A673 (cell line): Measurements from ENCODE around the gene EDEM2. TPM values are rescaled to one million over a fixed set of nuclear protein-coding genes. Genes with fewer than 3 reads are reported as not detected.

ENCODE experiments used
- BruUV-seq: library from RNA; stranded (reverse); fragments of 400-500 nt; replicated peaks from 2 replicates; lab custom pipeline; 2021; lab: Mats Ljungman, UMichigan
- CTCF ChIA-PET: fragments of 300-600 bp; sonication (Branson Sonifier 250); formaldehyde crosslinking; loops from one replicate; lab custom pipeline; 2022; ENCODE audit warnings: antibody characterized with exemption; lab: Charles Lee
- POLR2A ChIA-PET: fragments of 300-600 bp; sonication (Branson Sonifier 250); formaldehyde crosslinking; loops from one replicate; lab custom pipeline; 2022; ENCODE audit warnings: antibody characterized with exemption; ENCODE audit not compliant: low non-redundant PET; lab: Charles Lee
- DNase-seq: peaks from one replicate; pipeline ENCODE4 v3.0.0-alpha.2; 2015; ENCODE audit warnings: low spot score
- H3K27ac ChIP-seq: fragments of 200-600 bp; sonication (generic); 2 replicates; pipeline ENCODE4 v1.5.1; 2016; ENCODE audit warnings: mixed run types, low read depth, mild to moderate bottlenecking, mixed read lengths, antibody characterized with exemption, low read length; ENCODE audit not compliant: poor library complexity, severe bottlenecking
- H3K27me3 ChIP-seq: fragments of 200-600 bp; sonication (generic); replicated peaks from 2 replicates; pipeline ENCODE4 v1.6.1; 2017; ENCODE audit warnings: mixed run types, low read depth, mild to moderate bottlenecking, mixed read lengths, antibody characterized with exemption, low read length; ENCODE audit not compliant: insufficient read depth, poor library complexity
- H3K36me3 ChIP-seq: fragments of 200-600 bp; sonication (generic); 2 replicates; pipeline ENCODE4 v1.6.1; 2016; ENCODE audit warnings: mixed run types, mild to moderate bottlenecking, mixed read lengths, antibody characterized with exemption, low read length; ENCODE audit not compliant: insufficient read depth, poor library complexity, severe bottlenecking
- H3K4me1 ChIP-seq: fragments of 200-600 bp; sonication (generic); 2 replicates; pipeline ENCODE4 v1.6.1; 2017; ENCODE audit warnings: mixed run types, mild to moderate bottlenecking, mixed read lengths, antibody characterized with exemption, low read length; ENCODE audit not compliant: insufficient read depth, poor library complexity, severe bottlenecking
- H3K4me3 ChIP-seq: fragments of 200-600 bp; sonication (generic); 2 replicates; pipeline ENCODE4 v1.5.1; 2016; ENCODE audit warnings: low read depth, mixed run types, mild to moderate bottlenecking, mixed read lengths, low read length; ENCODE audit not compliant: poor library complexity, severe bottlenecking
- H3K9me3 ChIP-seq: fragments of 200-600 bp; sonication (generic); 2 replicates; pipeline ENCODE4 v1.6.1; 2016; ENCODE audit warnings: mixed run types, low read depth, mild to moderate bottlenecking, mixed read lengths, antibody characterized with exemption, low read length; ENCODE audit not compliant: poor library complexity, severe bottlenecking
- EZH2 ChIP-seq: fragments of 200-600 bp; sonication (generic); IDR thresholded peaks from 2 replicates; pipeline ENCODE4 v1.6.1; 2017; ENCODE audit warnings: borderline replicate concordance, low read depth, mild to moderate bottlenecking, mixed read lengths, antibody characterized with exemption, low read length; ENCODE audit not compliant: poor library complexity, severe bottlenecking
- intact Hi-C: fragments of 100-400 bp; cut with micrococcal nuclease; formaldehyde crosslinking; loops from one replicate; pipeline ENCODE4 v1.10.0; 2022; ENCODE audit not compliant: unreplicated experiment
- total RNA-seq: library from RNA; stranded (reverse); gene quantifications from 2 replicates; pipeline ENCODE4 v1.2.3, GENCODE V29; 2021
- TF ChIP-seq, protein P1 (sequence below): fragments of 300-800, 200-600 bp; sonication (generic); conservative IDR thresholded peaks from 2 replicates; pipeline ENCODE4 v1.5.1; 2017; ENCODE audit warnings: low read depth, mild to moderate bottlenecking, antibody characterized with exemption, low read length, moderate library complexity, mixed read lengths

The EDEM2 gene
- total RNA-seq, 1 experiment from 2014 or later = 13.6 TPM

DNA sequence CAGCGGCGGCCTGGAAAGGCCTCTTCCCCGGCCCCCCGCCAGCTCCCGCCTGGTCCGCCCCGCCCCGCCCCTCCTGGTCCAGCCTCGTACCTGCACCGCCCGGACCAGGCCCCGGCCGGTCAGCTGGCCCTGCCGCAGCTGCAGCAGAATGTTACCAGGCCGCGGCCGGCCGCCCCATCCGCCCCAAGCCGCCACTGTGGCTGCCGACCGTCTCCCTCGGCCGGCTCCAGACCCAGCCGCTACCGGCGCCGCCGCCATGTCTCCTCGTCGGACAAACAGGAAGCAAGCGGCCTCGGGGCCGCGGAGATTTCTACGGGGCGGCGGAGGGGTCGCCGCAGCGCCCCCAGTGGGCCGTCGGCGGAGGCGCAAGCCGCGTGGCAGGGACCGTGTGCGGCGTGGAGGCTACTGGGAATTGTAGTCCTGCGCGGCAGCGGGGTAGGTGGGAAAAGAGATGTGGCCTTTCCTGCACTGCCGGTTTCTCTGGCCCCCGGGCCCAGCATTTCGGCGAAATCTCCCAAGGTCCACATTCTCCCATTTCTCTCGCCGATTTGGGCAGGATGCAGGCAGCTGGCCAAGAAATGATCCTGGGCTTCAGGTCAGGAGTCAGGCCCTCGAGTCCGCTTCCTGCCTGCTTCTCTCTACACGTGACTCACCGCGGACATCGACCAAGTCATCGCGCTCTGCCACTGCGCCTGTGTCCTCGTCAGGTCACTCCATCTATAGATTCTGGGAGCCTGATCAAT lies 54.4 kb downstream of the EDEM2 start, which contains the start of gene TRPC4AP:
TRPC4AP (minus strand) TSS at position 284 of the 743 bp plus-strand sequence; CDS start at position 258, 26 bp downstream.
- ChIA-PET CTCF (interaction anchor here (0.5 to 0.8 kb wide), 3 partner anchors 73 to 257 kb away, joined by 3 to 4 read pairs (median 4); no protein-coding TSS in a partner anchor), POLR2A (no interaction called here)
- no TSS peak for BruUV-seq
- H3K4me1 ChIP-seq = peaks cover 26% of the 10 kb centered on the region
- peak within 1 kb of the TSS; percentile 94 for H3K4me3 ChIP-seq
- no peaks in the 10 kb centered on the region for H3K9me3 ChIP-seq
- peak; percentile 94 for DNase-seq
- no peaks in the 10 kb centered on the region for H3K27me3 ChIP-seq
- TF ChIP-seq EZH2 = no peak
- TF ChIP-seq, protein P1, sequence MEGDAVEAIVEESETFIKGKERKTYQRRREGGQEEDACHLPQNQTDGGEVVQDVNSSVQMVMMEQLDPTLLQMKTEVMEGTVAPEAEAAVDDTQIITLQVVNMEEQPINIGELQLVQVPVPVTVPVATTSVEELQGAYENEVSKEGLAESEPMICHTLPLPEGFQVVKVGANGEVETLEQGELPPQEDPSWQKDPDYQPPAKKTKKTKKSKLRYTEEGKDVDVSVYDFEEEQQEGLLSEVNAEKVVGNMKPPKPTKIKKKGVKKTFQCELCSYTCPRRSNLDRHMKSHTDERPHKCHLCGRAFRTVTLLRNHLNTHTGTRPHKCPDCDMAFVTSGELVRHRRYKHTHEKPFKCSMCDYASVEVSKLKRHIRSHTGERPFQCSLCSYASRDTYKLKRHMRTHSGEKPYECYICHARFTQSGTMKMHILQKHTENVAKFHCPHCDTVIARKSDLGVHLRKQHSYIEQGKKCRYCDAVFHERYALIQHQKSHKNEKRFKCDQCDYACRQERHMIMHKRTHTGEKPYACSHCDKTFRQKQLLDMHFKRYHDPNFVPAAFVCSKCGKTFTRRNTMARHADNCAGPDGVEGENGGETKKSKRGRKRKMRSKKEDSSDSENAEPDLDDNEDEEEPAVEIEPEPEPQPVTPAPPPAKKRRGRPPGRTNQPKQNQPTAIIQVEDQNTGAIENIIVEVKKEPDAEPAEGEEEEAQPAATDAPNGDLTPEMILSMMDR = peak; percentile 97
- H3K36me3 ChIP-seq = no peaks in the 10 kb centered on the region
- intact Hi-C loops = loop anchor here (10.0 kb wide), 1 partner anchor 218 kb away; the partner anchor contains the start of genes ACSS2 and GGT7
- H3K27ac ChIP-seq = peak within 1 kb of the TSS; percentile 87

DNA sequence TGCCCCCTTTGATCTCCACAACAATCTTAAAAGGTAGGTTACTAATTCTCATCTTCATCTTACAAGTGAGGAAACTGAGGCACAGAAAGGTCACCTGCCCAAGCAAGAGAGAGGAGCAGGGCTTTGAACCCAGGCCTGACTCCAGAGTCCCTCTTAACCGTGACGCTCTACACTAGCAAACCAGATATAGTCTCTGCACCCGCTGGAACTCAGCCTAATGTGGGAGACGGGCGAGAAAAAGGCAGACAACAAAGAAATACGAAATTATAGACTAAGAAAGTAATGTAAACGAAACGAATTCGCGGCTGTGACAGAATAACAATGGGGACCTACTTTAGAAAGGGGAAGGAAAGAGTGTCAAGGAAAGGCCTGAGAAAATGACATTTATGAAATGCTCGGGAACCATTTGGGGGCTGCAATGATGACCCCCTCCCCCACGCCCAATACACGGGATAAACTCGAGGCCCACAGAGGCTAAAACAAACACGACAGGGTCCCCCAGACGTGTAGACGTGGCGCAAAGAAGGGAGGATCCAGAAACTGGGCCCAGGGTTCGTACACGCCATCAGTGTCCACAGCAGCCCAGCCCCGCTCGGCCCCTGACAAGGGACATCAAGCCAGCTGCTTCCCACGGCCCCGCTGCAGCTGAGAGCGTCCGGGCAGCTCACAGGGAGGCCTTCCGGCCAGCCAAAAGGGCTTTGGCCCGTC lies 55.2 kb downstream of the EDEM2 start:
- Histone ChIP-seq H3K36me3 (no peaks in the 10 kb centered on the region), H3K4me1 (peaks cover 31% of the 10 kb centered on the region), H3K9me3 (no peaks in the 10 kb centered on the region), H3K27ac (peak overlapping the region; percentile 87), H3K27me3 (no peaks in the 10 kb centered on the region), H3K4me3 (peak overlapping the region; percentile 94)
- DNase-seq = peak; percentile 13
- ChIA-PET CTCF (interaction anchor here (0.5 to 0.8 kb wide), 2 partner anchors 129 to 257 kb away, joined by 3 to 4 read pairs; no protein-coding TSS in a partner anchor), POLR2A (no interaction called here)
- intact Hi-C loops = loop anchor here (10.0 kb wide), 1 partner anchor 217 kb away; the partner anchor contains the start of genes ACSS2 and GGT7
- TF ChIP-seq EZH2 = no peak
- TF ChIP-seq, protein P1 = no peak
- BruUV-seq = TSS peak; percentile 69
